NCI-H2227 (cell line): Measurements from ENCODE around the gene RFX1.

Experiments
- DNase-seq: peaks from one replicate; lab custom pipeline; 2025; ENCODE audit not compliant: unreplicated experiment; lab: John Stamatoyannopoulos, UW

Gene RFX1

DNA sequence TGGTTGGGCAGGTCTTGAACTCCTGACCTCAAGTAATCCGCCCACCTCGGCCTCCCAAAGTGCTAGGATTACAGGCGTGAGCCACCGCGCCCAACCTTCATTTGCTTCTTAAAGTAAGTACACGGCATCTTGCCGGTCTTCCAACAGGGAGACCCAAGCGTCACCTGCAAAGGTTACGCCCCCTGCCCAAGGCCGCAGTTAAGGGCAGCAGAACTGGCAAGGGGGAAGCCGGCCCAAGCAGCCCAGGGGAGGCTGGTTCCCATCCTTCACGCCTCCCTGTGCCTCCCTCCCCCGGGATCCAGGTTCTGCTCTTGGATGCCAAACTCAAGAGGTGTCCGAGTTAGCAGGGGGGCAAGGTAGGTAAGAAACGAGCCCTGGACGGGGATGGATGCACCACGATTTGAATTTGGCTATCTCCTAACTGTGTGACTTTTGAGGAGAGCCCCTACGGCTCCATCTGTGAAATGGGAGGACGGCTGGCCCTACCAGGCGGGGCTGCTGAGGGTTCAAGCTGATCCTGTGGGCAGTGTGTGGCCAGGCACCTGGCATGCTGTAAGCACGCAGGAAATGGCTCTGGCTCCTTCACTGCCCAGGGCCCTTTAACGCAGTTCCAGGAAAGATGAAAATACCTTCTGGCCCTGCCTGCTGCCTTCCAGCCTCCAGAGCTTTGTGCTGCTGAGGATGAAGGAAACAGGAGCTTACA, 9.0 kb downstream of the RFX1 start:
- no peak for DNase-seq

DNA sequence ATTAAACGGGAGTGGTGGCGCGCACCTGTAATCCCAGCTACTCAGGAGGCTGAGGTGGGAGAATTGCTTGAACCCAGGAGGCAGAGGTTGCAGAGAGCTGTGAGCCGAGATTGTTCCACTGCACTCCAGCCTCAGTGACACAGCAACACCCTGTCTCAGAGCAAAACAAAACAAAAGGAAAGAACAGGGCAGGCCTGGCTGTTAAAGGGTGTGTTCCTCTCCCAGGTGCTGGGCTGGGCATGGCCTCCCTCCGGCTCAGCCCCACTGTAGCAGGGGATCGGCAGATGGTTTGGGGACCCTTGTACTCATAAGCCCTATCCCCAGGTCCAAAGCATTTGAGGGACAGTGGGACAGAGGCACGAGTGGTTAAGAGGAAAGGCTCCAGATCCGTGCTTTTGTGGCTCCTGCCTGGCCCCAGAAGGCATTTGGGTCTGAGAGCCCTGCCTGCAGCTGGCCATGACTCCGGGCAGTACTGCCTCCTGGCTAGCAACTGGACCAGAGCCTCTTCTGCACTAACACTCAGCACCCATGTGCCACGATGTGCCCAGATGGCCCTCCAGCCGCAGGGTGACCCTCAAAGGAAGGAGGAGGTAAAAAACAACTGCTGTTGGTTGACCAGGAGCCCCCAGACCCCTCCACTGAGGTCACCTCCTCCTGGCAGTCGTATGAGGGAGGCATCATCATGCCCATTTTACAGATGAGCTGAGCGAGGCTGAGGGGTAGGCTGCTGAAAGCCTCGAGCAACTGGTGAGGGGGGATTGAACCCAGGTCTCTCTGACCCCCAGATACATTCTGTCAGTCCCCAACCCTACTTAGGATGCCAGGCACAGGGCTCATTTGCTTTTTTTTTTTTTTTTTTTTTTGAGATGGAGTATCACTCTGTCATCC, 10.0 kb downstream of the RFX1 start:
- no peak for DNase-seq

DNA sequence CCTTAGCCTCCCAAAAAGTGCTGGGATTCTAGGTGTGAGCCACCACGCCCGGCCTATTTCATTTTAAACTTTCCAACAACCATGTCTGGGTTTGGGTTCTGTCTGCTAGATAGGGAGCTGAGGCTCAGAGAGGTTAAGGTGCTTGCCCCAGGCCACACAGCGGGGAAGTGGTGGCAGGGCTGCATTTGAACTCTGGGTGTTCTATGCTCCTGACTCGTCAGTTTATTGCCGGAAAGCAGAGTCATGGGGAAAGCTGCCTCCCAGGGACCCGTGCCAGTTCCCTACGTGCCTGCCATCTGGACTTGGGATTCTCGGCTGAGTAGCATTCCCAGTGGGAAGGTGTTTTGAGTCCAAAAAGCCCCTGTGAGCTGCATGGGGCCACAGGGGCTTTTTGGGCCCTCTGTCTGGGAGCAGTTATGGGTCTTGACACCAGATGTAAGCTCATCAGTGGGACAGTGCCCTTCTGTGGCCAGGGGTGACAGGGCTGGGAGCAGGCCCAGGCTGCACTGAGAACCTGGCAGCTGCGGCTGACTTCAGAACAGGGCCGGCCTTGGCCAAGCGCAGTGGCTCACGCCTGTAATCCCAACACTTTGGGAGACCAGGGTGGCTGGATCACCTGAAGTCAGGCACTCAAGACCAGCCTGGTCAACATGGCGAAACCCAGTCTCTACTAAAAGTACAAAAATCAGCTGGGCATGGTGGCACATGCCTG, 10.9 kb downstream of the RFX1 start:
- DNase-seq, result no peak

DNA sequence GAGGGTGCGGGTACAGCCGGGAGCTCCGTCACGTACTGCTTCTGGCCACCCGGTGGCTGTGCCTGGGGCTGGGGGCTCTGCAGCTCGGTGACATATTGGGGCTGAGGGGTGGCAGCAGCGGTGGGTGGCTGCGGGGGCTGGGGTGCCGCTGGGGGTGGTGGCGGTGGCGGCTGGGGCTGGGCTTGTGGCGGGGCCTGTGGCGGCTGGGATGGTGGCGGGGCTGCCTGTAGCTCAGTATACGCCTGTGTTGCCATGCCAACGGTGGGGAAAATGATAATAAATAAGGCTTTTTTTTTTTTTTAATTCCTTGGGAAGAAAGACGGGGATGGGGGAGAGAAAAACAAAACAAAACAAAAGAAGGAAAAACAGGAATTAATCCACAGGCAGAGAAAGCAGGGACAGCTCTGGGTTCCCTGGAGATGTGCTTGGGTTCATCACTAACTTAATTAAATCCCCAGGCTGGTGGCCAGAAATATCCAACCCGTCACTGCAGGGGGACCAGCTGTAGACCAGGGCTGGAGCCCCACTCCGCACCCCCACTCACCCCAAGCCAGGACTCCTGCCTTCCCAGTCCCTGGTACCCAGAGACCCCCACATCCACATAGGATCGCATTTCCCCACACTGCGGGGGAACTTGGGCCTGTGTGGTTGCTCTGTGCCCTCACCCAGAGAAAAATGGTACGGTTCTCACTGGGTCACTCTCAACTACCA, 12.4 kb downstream of the RFX1 start:
- DNase-seq, result peak; percentile 42

DNA sequence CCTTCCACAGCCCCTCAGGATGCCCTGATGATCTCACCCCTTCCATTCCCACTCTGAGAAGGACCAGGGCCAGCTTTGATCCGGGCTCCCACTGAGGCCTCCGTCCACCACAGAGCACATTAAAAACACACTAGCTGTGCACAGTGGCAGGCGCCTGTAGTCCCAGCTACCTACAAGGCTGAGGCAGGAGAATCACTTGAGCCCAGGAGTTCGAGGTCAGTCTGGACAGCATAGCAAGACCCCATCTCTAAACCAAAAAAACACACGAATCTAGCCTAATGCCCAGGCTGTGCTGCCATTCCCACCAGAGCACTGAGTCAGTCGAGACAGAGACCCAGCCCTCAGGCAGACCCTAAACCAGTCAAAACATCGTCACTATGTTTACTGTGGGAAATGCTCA, 14.1 kb downstream of the RFX1 start:
- no peak for DNase-seq

DNA sequence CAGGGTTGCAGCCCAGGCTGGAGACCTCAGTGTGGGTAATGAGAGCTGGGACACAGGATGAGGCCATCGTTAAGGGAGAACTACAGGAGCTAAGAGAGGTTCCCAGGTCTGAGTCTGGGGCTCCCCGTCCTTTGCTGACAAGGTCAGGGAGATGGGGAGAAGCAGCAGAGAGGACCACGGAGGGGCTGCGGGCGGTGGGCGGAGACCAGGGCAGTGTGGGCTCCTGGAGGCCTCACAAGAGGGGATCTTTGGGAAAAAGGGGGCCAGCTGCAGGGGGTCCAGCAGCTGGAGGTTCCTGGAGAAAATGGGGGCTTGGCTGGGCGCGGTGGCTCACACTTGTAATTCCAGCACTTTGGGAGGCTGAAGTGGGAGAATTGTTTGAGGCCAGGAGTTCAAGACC, 16.0 kb downstream of the RFX1 start:
- DNase-seq, result no peak

DNA sequence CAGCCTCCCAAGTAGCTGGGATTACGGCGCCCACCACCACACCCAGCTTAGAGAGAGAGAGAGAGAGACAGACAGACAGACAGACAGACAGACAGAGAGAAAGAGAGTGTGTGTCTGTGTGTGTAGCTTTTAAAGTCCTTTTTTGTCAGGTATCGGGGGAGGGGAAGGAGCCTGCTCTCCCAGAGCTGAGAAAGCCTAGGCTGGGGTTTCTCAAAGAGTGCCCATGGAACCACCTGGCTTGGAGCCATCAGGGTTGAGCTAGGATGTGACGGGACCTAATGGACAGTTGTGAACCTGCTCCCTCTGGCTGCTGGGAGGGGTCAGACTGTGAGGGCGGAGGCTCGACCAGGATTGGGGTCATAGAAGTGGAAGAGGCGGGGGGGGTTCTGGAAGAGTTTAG, 16.6 kb downstream of the RFX1 start:
- DNase-seq, result no peak

DNA sequence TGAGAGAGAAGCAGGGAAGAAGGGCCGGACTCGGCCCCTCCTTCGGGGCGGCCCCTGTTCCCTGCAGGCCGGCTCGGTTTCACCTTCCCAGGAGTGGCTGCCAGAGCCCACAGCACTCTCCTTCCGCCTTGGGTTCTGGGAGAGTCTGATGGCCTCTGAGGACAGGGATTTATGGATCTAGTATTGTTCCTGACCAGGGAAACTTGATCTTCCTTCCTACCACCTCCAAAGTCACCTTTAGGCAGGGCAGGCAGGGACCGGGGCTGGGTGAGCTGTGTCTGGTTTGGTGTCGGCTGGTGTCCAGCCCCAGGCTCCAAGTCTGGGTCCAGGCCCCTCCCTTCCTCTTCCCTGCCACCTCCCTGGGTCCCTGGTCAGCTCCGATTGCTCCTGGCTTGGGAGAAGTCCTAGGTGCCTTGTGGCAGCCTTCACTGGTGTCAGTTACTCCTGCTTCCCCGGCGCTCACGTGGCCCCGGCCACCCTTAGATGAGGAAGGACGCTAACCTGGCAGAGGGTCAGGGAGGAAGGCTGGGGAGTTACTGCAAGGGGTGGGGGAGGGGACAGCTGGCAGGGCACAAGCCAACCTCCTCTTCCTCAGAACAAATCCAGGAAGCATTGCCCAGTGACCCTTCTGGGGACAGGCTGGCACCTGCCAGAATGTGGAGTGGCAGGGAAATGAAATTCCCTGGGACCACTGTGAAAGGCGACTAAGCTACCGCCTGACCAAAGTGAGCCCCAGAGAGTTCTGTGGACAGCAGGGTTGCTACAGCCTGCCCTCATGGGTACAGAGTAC, 18.8 kb downstream of the RFX1 start:
- DNase-seq, result no peak

DNA sequence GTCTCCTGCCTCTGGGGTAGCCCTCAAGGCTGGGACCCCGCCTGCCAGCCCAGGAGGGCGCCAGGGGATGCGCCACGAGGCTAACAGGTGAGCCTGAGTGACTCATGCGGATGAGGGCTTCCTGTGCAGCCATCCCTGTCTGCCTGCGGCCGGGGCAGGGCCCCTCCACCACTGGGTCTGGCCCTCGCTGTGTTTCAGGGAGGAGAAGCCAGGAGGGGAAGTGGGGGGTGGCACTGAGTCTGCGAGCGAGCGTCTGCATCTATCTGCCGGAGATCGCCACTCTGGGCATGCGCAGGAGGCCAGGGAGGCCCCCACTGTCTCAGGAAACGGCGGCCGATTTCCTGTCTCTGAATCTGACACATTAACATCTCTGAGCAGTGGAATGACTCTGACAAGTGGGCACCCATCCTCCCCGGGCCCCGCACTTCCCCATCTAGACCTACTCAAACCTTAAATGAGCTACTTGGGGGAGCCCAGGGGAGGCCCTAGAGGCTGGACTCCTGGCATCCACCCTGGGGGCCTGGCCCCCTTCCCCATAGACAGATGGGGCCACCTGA, 19.7 kb downstream of the RFX1 start:
- peak; percentile 57 for DNase-seq

DNA sequence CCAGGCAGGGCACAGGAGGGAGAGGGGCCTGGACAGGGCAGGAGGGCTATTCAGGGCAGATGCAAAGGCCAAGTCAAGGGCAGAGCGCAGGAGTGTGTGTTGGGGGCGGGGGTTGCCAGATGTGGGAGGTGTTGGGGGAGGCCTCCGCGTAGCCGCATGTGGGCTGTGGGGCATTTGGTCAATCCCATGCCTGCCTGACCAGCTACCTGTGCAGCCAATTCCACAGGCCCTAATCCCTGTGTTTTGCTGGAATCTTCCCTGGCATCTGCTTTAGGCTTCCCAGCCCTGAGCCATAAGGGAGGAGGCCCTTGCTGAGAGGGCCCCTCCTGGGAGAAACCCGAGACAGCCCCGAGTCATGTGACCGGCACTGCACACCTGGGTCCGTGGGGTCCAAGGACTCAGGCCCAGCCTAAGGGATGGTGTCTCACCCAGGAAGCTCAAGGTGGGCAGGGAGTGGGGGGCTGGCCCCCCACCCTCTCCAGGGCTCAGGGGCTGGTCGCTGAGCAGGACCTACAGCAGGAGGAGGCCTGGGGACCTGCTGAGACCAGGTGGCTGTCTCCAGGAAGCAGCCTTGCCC, 20.3 kb downstream of the RFX1 start:
- no peak for DNase-seq

DNA sequence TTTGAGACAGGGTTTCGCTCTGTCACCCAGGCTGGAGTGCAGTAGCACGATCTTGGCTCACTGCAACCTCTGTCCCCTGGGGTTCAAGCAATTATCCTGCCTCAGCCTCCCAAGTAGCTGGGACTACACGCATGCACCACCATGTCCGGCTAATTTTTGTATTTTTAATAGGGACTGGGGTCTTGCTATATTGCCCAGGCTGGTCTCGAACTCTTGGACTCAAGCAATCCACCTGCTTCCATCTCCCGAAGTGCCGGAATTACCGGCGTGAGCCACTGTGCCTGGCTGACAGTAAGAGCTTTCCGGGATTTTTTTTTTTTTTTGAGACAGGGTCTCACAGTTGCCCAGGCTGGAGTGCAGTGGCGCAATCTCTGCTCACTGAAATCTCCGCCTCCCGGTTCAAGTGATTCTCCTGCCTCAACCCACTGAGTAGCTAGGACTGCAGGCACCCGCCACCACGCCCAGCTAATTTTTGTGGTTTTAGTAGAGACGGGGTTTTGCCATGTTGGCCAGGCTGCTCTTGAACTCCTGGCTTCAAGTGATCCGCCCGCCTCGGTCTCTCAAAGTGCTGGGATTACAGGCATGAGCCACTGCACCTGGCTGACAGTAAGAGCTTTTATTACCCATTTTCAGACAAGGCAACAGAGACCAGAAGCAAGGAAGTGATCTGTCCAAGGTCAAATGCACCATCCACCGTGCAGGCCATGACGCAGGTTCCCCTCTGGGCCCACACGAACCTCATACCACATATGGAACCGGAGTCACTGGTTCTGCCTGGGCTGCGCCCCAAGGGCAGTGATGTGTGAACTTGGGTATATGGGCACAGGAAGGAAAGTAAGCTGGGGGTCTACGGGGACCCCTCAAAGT, 21.0 kb downstream of the RFX1 start:
- DNase-seq, result no peak

DNA sequence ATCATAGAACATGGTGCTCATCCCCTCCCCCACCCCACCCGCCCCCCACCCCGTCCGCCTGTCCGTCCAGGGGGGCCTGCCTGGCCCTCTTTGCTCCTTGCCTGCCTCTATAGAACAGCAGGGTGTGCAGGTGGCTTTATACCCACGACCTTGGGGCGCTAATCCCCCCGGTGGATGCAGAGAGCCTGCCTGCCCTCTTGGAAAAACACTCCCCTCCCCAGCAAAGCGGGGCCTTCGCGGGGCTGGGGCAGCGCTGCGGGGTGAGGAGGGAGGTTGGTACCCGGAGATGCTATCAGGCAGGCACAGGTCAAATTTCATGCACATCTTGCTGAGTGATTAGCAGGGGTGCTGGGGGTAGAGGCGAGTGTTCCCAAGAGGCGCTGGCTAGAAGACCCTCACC, 21.9 kb downstream of the RFX1 start:
- no peak for DNase-seq

DNA sequence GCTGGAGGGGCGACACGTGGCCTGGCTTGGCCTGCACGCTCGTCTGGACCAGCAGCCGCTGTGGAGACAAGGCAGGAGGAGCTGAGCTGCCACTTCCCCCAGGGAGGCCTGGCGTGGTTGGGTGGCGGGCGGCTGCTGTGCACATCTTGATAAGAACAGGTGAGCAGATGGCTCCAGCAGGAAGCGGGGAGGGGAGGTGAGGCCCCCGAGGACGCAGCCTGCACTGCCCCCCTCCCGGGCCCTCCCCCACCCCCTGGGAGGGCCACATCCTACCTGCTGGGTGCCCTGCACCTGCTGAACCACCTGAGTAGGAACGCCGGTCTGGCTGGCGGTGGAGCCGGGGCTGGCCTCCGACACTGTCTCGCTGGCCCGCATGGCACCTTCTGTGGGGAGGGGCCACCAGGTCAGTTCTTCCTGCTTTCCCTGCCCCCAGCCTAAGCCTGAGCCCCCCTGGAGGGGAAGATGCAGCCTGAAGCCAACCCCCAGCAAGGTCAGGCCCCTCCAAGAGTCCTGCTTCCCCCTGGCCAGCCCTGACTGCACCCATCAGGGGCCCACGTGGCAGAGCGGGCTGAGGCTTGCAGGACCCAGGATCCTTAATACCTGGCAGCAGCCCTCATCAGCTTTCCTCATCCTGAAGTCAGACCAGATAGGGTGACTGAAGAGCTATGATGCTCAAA, 22.8 kb downstream of the RFX1 start:
- DNase-seq, result no peak

DNA sequence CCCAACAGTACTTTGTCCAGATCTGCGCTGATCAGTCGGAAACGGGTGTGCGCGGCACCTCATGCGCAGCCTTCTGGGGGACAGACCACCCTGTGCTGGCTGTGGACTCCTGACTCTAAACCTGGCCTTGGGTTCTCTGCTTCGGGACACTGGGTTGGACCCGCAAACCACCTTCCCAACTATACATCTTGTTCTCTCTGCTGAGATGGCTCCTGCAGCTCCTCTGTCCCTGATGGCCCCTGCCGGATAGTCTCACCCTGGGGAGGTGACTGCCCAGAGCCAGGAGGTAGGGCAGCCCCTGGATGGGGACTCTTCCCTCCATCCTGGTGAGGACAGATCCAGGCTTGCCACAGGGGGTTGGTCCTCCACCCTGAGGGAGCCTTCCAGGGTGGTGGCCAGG, 23.3 kb downstream of the RFX1 start:
- no peak for DNase-seq

DNA sequence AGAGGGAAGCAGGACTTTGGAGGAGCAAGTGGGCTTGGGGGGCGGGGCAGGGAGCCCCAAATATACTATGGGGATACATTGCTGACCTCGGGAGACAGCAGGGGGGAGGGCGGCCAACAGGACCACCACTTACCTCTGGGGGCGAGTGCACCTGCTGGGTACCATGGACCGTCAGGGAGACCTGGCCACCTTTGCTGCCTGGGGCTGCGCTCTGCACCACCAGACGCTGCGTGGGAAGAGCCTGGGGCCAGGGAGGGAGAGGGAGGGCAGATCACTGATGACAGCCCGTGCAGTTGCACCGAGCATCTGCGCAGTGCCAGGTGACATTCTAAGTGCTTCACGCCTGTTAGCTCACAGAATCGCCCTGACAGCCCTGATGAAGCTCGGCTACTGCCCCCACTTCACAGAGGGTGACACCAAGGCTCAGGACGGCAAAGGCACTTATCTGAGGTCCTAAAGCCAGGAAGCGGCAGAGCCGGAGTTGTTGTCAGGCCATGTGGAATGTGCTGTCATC, 24.1 kb downstream of the RFX1 start:
- no peak for DNase-seq

DNA sequence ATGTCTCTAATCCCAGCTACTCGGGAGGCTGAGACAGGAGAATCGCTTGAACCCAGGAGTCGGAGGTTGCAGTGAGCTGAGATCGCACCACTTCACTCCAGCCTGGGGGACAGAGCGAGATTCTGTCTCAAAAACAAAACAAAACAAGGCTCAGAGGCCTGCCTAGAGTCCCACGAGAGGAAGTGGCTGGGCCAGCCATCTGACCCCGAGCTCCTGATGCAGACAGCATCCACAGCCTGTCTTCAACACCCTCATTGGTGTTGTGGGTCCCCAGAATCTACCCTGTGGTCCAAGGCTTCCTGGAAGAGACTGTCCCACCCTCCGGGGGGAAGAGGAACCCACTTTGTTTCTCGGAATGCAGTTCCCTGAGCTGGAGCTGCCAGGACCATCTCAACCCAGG, 24.7 kb downstream of the RFX1 start:
- DNase-seq, result no peak

DNA sequence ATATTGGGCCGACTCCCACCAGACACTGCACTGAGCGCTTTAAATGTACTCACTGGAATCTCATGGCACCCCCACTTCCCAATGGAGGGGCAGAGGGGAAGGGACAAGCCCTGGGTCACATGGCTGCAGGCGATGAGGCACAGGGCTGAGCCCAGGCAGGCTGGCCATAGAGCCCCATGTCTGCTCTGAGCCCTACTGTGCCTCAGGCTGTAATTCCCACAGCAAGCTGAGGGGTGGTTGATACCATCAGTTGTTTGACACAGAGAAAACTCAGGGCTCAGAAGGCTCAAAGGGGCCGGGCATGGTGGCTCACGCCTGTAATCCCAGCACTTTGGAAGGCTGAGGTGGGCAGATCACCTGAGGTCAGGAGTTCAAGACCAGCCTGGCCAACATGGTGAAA, 25.1 kb downstream of the RFX1 start:
- DNase-seq, result no peak

DNA sequence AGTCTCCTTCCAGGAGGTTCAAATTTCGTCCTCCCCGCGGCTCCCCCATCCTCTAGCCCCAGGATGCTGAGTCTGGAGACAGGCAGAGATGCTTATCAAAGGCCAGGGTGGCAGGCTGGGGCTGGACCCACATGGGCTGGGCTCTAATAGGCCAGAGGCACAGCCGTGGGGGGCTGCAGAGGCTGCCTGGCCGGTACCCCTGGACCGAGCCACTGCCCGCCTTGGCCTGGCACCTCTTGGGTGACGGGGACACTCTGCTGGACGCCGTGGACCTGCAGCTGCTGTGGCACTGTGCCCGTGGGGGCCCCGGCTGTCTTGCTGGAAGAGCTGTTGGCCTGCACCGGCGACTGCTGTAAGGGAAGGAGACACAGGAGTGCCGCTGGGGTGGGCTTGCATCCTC, 25.8 kb downstream of the RFX1 start:
- DNase-seq, result no peak
